Activated CD4-positive, alpha-beta T cell treated with anti-CD3 and anti-CD28 coated beads, Interleukin-2, amount 50 U/mL, for 1 hour (primary cell): ENCODE measurements around the gene GABRP.
"Not testable (repeated sequence)": the region's sequence is repeated elsewhere in the genome, so short reads cannot be mapped to it uniquely, and the experiment has no call there.

ENCODE experiments used
- DNase-seq: peaks from one replicate; pipeline ENCODE4 v3.0.0-alpha.2; 2020

Gene GABRP

GRCh38 chr5:170783498-170784247 is at the start of gene GABRP:
TSS of gene GABRP (plus strand) at chr5:170783725. CDS start at chr5:170788616, 4,891 bp downstream.
- no peak for DNase-seq

- no peak for DNase-seq
These were observed 46.6 kb upstream of the GABRP start for GRCh38 chr5:170736966-170737365.

- no peak for DNase-seq
These were observed 45.9 kb upstream of the GABRP start for GRCh38 chr5:170737591-170737990.

- DNase-seq, result no peak
These were observed 44.7 kb upstream of the GABRP start for GRCh38 chr5:170738840-170739239.

GRCh38 chr5:170739446-170739845 is 44.1 kb upstream of the GABRP start:
- no peak for DNase-seq

- DNase-seq, result no peak
These were observed 42.8 kb upstream of the GABRP start for GRCh38 chr5:170740551-170741205.

GRCh38 chr5:170741801-170742200 is 41.7 kb upstream of the GABRP start:
- DNase-seq, result no peak

- no peak for DNase-seq
These were observed 39.7 kb upstream of the GABRP start for GRCh38 chr5:170743876-170744212.

- DNase-seq, result no peak
These were observed 37.9 kb upstream of the GABRP start for GRCh38 chr5:170745481-170746071.

- DNase-seq, result no peak
These were observed 37.2 kb upstream of the GABRP start for GRCh38 chr5:170746075-170746960.

GRCh38 chr5:170746961-170747340 is 36.6 kb upstream of the GABRP start:
- no peak for DNase-seq

GRCh38 chr5:170747357-170747756 is 36.2 kb upstream of the GABRP start:
- no peak for DNase-seq

- no peak for DNase-seq
These were observed 35.7 kb upstream of the GABRP start for GRCh38 chr5:170747851-170748250.

- DNase-seq, result no peak
These were observed 34.5 kb upstream of the GABRP start for GRCh38 chr5:170748951-170749471.

- no peak for DNase-seq
These were observed 33.6 kb upstream of the GABRP start for GRCh38 chr5:170749911-170750431.

- DNase-seq, result no peak
These were observed 32.7 kb upstream of the GABRP start for GRCh38 chr5:170750791-170751190.

- no peak for DNase-seq
These were observed 31.9 kb upstream of the GABRP start for GRCh38 chr5:170751631-170752030.

- no peak for DNase-seq
These were observed 31.0 kb upstream of the GABRP start for GRCh38 chr5:170752257-170753215.

- no peak for DNase-seq
These were observed 30.2 kb upstream of the GABRP start for GRCh38 chr5:170753311-170753710.

- DNase-seq, result not testable (repeated sequence)
These were observed 29.0 kb upstream of the GABRP start for GRCh38 chr5:170754508-170754907.

- DNase-seq, result no peak
These were observed 27.7 kb upstream of the GABRP start for GRCh38 chr5:170755679-170756456.
